ENCODE results near the gene HK1.

The HK1 gene

GRCh38 chr10:69414036-69415018 lies 136.0 kb downstream of the HK1 start:
- Histone ChIP-seq H3K27me3 (ENCODE audit: control insufficient read depth, insufficient read depth, low read length) (no peaks in the 10 kb centered on the region), H3K36me3 (ENCODE audit: control insufficient read depth, insufficient read depth, low read length) (no peaks in the 10 kb centered on the region), H2AFZ (no peak overlapping the region), H3K4me3 (ENCODE audit: low read depth, low read length) (no peak overlapping the region), H3K79me2 (no peaks in the 10 kb centered on the region), H3K4me2 (ENCODE audit: low read length) (no peak overlapping the region), H3K9ac (no peak overlapping the region), H3K9me3 (ENCODE audit: control insufficient read depth, low read length) (no peaks in the 10 kb centered on the region), H3K4me1 (no peaks in the 10 kb centered on the region), H3K27ac (no peak overlapping the region)
- no peak for TF ChIP-seq CTCF (IDR thresholded peaks at IDR 0.05)

GRCh38 chr10:69415049-69415448 lies 136.8 kb downstream of the HK1 start:
- H3K9ac ChIP-seq = no peak overlapping the region
- no peak for TF ChIP-seq CTCF (IDR thresholded peaks at IDR 0.05)
- H3K79me2 ChIP-seq = no peaks in the 10 kb centered on the region
- H3K4me2 ChIP-seq (ENCODE audit: low read length) = no peak overlapping the region
- no peaks in the 10 kb centered on the region for H3K36me3 ChIP-seq (ENCODE audit: control insufficient read depth, insufficient read depth, low read length)
- no peaks in the 10 kb centered on the region for H3K27me3 ChIP-seq (ENCODE audit: control insufficient read depth, insufficient read depth, low read length)
- no peaks in the 10 kb centered on the region for H3K9me3 ChIP-seq (ENCODE audit: control insufficient read depth, low read length)
- no peak overlapping the region for H3K27ac ChIP-seq
- no peaks in the 10 kb centered on the region for H3K4me1 ChIP-seq
- H3K4me3 ChIP-seq (ENCODE audit: low read depth, low read length) = no peak overlapping the region
- no peak overlapping the region for H2AFZ ChIP-seq

- Histone ChIP-seq H3K4me1 (no peaks in the 10 kb centered on the region), H3K4me3 (ENCODE audit: low read depth, low read length) (no peak overlapping the region), H3K4me2 (ENCODE audit: low read length) (no peak overlapping the region), H3K27me3 (ENCODE audit: control insufficient read depth, insufficient read depth, low read length) (no peaks in the 10 kb centered on the region), H3K27ac (no peak overlapping the region), H2AFZ (no peak overlapping the region), H3K79me2 (no peaks in the 10 kb centered on the region), H3K9me3 (ENCODE audit: control insufficient read depth, low read length) (no peaks in the 10 kb centered on the region), H3K9ac (no peak overlapping the region), H3K36me3 (ENCODE audit: control insufficient read depth, insufficient read depth, low read length) (no peaks in the 10 kb centered on the region)
- no peak for TF ChIP-seq CTCF (IDR thresholded peaks at IDR 0.05)
Observed at GRCh38 chr10:69415951-69416350, 137.7 kb downstream of the HK1 start.

GRCh38 chr10:69416695-69417094 lies 138.4 kb downstream of the HK1 start, which contains the start of gene TACR2:
Gene TACR2, minus strand, starts transcription at chr10:69416918. Its CDS starts 595 bp downstream, at chr10:69416323.
- H3K4me1 ChIP-seq = no peaks in the 10 kb centered on the region
- TF ChIP-seq CTCF (IDR thresholded peaks at IDR 0.05) = no peak
- no peaks in the 10 kb centered on the region for H3K36me3 ChIP-seq (ENCODE audit: control insufficient read depth, insufficient read depth, low read length)
- no peaks in the 10 kb centered on the region for H3K27me3 ChIP-seq (ENCODE audit: control insufficient read depth, insufficient read depth, low read length)
- no peaks in the 10 kb centered on the region for H3K9me3 ChIP-seq (ENCODE audit: control insufficient read depth, low read length)
- H3K27ac ChIP-seq = no peak within 1 kb of the TSS
- H3K79me2 ChIP-seq = no peaks in the 10 kb centered on the region
- H3K4me3 ChIP-seq (ENCODE audit: low read depth, low read length) = no peak within 1 kb of the TSS
- no peak within 1 kb of the TSS for H2AFZ ChIP-seq
- no peak within 1 kb of the TSS for H3K4me2 ChIP-seq (ENCODE audit: low read length)
- no peak within 1 kb of the TSS for H3K9ac ChIP-seq

Data from parathyroid adenoma (tissue), 2 donors.